RPMI8226 (cell line): Measurements from ENCODE around the gene MFAP1.

ENCODE experiments used
- DNase-seq: peaks from one replicate; pipeline ENCODE4 v3.0.0-alpha.2; 2015

MFAP1 gene

GRCh38 chr15:43775411-43775965 is 49.0 kb downstream of the MFAP1 start:
- DNase-seq: no peak

DNA sequence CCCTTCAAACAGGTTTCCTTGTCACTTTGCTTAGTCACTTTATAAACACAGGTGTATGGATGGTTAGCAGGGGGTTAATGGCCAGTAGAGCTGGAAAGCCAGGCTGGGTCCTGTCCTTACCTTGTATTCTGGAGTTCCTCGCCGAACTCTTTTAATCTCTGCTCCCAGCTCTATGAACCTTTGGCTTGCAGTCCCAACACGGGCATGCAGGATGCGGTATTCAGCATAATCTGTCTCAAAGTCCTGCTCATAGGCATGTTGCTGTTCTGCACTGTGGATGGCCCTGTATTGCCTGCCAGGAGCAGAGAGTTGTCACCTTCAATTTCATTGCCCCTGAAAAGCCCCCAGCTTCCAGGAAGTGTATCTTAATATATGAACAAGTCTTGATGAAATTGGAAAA is 50.4 kb downstream of the MFAP1 start:
- DNase-seq: no peak

- DNase-seq: no peak
Measured at GRCh38 chr15:43772624-43773023, 51.9 kb downstream of the MFAP1 start.

DNA sequence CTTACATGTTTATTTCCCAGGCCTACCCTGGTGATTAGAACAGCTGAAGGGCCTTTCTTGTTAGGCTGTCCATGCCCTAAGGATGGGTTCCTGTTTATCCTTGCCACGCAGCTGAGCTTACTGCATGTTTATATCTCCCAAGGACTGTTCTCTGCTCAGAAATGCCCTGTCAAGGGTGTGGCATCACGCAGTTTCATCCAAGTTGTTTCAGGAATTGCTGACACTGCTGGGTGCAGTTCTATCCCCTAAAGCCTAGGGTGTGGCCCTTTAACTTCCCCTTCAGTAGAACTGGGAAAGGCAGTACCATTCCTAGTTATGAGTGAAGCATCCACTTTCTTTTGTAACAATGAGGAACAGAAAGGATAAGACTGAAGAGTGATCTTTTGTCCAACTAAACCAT is 52.7 kb downstream of the MFAP1 start:
- no peak for DNase-seq

DNA sequence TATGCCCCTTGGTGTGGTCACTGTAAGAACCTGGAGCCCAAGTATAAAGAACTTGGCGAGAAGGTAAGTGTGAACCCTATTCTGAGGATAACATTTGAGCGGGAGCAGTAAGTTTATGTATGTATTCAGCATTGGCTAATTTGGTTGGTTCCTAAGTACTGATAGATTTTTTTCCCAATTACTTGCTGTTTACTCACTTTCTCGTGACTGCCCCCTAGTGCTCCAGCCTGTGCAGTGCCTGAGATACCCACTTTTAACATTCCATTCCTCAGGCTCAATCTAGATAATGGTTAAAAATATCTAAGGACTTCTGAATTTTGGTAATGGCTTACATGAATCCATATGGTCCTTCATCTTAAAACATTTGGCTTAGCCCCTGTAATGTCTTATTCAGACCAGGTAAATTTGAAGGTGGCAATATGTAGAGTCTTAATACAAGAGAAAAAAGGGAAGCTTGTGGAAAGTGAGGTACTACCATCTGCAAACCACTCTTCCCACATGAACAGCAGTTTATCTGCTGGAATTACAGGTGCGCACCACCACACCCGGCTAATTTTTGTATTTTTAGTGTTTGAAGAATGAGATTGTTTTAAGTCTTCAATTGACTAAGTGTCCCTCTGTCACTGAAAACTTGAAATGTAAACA is 54.8 kb downstream of the MFAP1 start:
- DNase-seq: peak; percentile 52

DNA sequence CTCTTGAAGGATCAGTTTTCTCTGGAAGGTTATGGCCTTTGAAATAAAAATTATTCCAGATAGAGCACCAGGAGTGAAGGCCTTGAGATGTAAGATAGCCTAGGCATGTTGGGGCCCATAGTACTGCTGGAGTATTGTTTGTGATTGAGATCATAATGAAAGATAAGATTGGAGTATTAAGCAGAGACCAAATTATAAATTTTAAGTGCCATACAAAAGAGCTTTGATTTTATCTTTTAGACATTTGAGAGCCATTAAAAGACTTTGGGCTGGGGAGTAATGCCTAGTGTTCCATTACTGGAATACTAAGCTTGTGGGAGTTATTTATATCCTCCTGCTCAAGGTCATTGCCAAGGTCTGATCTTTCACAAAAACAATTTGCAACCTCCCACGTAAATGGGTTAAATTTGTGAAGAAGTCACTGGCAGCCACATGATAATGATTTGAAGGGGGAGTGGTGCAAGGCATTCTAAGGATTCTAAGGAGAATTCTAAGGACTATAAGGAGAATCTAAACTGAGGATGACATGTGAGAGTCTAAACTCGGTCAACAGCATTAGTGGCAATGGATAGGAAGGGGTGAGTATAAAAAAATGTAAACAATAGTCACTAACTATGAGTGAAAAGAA is 60.6 kb downstream of the MFAP1 start:
- DNase-seq: no peak

GRCh38 chr15:43762824-43763223 is 61.7 kb downstream of the MFAP1 start:
- DNase-seq: no peak
